Stimulated activated CD4-positive, alpha-beta T cell treated with anti-CD3 and anti-CD28 coated beads, Interleukin-15, amount 100 ng/mL, for 48 hours (primary cell): ENCODE measurements around the gene TOP2A.

Experiments
- DNase-seq, 2 donors: peaks; one replicate each; pipeline ENCODE4 v3.0.0-alpha.2; 2020; ENCODE audit warnings: low read depth in 2 of 2

The TOP2A gene

DNA sequence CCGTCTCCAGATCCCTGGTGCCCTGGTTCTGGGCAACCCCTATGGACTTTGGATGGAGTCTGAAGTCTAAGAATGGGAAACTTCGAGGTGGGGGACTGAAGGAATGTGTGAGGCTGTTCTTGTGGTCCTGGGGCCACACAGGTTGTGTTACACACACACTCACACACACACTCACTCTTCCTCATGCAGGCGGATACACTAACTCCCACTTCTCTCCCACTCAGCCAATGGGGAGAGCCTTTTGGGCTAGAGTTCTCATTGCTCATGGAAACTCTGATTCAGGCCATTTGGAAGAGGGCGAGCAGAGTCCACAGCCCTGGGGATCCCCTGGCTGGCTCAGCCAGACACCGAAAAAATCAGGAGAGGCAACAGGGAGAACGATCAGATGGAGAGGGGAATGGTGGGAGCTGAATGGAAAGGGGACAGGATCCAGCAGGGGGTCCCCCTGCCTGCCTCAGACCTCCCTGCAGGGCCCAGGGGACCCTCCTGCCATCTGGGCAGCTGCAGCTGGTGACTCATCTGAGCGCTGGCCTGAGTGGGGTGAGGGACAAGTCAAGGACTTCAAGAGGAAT, 34.6 kb upstream of the TOP2A start:
- no peak for DNase-seq

- DNase-seq = no peak
Observed at GRCh38 chr17:40451420-40451819, 33.7 kb upstream of the TOP2A start.

GRCh38 chr17:40450175-40450574, 32.5 kb upstream of the TOP2A start:
- DNase-seq = no peak

GRCh38 chr17:40448639-40449261, 31.1 kb upstream of the TOP2A start:
- no peak for DNase-seq

- DNase-seq = no peak
Observed at GRCh38 chr17:40448213-40448638, 30.5 kb upstream of the TOP2A start.

- DNase-seq = no peak
Observed at GRCh38 chr17:40447806-40448205, 30.1 kb upstream of the TOP2A start.

- DNase-seq = no peak
Observed at GRCh38 chr17:40447148-40447644, 29.5 kb upstream of the TOP2A start.

DNA sequence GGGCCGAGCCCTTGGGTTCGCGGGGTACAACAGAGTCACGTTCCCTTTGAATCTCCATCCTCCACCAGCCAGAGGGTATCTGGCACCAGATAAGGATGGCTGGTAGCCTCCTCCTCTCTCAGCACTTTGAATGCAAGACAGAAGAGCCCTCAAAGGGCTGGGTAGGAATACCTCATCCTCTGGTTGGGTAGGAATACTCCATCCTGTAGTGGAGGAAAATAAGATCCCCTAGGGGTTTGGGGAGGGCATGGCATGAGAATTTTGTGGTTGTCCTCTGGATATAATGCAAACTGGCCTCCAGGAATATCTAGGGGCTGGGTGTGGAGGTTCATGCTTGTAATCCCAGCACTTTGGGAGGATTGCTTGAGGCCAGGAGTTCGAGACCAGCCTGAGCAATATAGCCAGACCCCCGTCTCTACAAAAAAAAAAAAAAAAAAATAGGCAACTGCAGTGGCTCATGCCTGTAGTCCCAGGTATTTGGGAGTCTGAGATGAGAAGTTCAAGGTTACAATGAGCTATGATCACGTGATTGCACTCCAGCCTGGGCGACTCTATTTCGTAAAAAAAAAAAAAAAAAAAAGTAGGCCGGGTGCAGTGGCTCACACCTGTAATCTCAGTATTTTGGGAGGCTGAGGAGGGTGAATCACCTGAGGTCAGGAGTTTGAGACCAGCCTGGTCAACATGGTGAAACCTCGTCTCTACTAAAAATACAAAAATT, 28.2 kb upstream of the TOP2A start:
- DNase-seq = no peak

- DNase-seq = no peak
Observed at GRCh38 chr17:40443988-40444899, 26.5 kb upstream of the TOP2A start.

- peak; percentile 45 to 54 for DNase-seq
Observed at GRCh38 chr17:40443196-40443987, 25.7 kb upstream of the TOP2A start, which contains the start of gene IGFBP4. TSS of gene IGFBP4 (plus strand) at chr17:40443450. CDS start at chr17:40443736, 286 bp downstream.

GRCh38 chr17:40442392-40443195, 24.9 kb upstream of the TOP2A start:
- no peak for DNase-seq

- no peak for DNase-seq
Observed at GRCh38 chr17:40440166-40440565, 22.5 kb upstream of the TOP2A start.

DNA sequence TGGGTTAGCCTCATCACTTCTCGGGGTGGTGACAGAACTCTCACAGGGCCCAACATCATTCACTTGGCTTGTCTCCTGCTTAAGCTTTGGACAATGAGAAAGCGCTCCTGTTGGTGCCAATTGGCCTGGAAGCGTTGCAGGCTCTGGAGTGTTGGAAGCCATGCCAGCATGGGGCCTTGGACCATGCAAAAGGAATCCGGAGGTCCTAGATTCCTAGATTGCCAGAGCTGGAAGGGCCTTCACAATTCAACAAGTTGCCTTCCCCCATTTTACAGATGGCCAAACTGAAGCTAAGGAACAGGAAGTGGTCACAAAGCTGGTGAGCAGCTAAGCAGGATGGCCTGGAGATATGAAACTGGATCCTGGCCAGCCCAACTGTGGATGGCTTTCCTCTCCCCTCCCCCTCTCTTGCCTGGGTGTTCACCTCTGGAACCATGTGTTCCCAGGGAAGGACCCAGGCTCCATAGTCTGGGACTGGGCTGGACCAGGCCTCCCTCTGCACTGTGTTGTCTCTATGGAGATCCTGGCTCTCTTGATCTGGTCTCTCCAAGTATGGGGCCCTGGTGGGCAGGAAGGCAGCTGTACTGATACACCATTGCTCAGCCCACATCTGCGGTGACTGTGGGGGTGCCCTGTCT, 19.5 kb upstream of the TOP2A start:
- DNase-seq = no peak

- no peak for DNase-seq
Observed at GRCh38 chr17:40436636-40437035, 18.9 kb upstream of the TOP2A start.

DNA sequence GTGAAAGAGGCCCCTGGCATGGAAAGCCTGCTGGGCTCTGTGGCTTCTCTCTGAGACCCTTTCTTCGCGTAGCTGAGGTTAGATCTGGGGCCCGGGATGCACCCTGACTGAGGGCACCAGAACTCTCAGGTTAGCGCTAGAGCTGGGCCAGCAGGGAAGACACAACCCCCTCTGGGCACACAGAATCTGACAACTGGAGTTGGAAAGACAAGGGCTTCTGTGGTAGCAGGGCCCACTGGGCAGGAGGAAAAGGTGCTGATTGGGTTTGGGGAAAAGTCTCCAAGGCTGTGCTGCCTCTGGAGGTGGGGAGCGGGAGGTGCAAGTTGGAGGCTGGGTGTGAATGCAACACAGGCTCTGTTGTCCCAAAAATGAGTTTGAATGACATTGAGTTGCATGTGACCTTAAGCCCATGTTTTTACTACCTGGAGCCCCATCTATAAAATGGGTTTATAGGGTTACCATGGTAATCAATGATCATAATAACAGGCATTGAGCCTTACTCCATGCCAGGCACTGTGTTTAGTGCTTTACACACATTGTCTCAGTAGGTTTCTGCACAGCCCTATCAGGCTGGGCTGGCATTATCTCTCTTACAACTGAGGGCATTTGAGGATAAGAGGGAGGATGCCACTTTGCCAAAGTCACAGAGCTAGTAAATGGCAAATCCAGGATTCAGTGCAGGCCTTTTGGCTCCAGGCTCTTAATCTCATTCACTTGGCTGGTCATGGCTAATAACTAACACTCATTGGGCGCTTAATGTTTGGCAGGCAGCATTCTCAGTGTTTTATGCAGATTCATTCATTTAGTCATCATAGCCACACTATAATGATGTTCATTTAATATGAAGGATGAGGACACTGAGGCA, 16.1 kb upstream of the TOP2A start:
- DNase-seq = no peak

- no peak for DNase-seq
Observed at GRCh38 chr17:40432864-40433528, 15.3 kb upstream of the TOP2A start.

GRCh38 chr17:40431231-40431602, 13.5 kb upstream of the TOP2A start:
- no peak for DNase-seq
